Stimulated activated CD4-positive, alpha-beta T cell treated with anti-CD3 and anti-CD28 coated beads, Interleukin-12 subunit alpha, Interleukin-12 subunit beta, amount 100 ng/mL, for 24 hours (primary cell): ENCODE data around the gene CEP89.
"Not testable (repeated sequence)": the region's sequence is repeated elsewhere in the genome, so short reads cannot be mapped to it uniquely, and the experiment has no call there.

Experiments used
- DNase-seq, 2 experiments: peaks; one replicate each; pipeline ENCODE4 v3.0.0-alpha.2; 2020; ENCODE audit warnings: low read depth in 2 of 2

The CEP89 gene

DNA sequence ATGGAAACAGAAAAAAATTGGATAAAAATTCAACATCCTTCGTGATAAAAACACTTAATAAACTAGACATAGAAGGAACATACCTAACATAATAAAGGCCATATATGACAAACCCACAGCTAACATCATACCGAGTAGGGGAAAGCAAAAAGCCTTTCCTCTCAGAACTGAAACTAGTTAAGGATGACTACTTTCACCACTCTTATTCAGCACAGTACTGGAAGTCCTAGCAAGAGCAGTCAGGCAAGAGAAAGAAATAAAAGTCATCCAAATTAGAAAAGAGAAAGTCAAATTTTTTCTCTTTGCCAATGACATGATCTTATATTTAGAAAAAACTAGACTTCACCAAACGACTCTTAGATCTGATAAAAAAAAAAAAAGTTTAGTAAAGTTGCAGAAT, 76.4 kb downstream of the CEP89 start:
- no peak for DNase-seq

DNA sequence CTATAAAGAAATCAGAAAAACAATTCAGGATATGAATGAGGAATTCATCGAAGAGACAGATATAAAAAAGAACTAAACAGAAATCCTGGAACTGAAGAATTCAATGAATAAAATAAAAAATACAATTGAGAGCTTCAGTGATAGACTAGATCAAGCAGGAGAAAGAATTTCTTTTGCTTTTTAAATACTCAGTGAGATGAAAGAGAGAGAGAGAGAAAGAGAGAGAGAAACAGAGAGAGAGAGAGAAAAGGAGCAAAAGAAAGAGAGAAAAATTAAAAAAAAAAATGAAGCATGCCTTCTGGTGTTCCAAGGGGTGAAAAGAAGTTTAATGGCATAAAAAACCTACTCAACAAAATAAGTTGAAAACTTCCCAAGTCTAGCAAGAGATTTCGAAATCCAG, 80.1 kb downstream of the CEP89 start:
- DNase-seq = no peak

DNA sequence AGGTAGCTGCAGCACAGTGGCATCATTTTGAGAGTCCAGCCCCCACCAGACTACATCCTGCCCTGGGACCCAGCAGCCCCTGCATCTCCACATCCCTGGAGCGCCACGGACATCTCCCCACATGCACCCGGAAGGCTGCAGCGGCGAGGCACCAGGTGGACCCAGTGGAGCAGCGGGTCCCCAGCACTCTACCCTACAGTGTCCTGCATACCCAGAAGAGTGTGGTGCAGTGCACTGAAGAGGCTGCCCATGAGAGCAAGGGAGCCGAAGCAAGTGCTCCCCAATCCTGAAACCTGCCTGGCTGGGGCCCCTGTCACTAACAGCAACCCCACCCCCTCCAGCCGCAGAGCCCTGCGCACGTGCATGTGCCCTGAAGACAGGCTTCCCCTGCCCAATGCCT, 80.9 kb downstream of the CEP89 start:
- no peak for DNase-seq

DNA sequence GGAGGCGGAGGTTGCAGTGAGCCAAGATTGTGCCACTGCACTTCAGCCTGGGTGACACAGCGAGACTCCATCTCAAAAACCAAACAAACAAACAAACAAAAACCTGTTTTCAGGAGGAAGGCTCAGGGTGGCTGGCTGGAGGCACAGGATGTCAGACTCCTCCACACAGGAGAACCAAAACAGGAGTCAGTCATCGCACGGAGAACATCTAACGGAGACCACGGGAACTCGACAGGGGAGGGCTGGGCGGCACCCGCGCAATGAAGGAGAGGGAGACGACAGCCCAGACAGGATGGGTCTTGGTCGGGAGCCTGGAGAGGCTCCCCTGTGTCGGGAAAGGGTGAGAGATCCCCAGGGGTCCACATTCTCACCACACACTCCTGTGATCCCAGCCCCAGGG, 81.4 kb downstream of the CEP89 start:
- DNase-seq = no peak

DNA sequence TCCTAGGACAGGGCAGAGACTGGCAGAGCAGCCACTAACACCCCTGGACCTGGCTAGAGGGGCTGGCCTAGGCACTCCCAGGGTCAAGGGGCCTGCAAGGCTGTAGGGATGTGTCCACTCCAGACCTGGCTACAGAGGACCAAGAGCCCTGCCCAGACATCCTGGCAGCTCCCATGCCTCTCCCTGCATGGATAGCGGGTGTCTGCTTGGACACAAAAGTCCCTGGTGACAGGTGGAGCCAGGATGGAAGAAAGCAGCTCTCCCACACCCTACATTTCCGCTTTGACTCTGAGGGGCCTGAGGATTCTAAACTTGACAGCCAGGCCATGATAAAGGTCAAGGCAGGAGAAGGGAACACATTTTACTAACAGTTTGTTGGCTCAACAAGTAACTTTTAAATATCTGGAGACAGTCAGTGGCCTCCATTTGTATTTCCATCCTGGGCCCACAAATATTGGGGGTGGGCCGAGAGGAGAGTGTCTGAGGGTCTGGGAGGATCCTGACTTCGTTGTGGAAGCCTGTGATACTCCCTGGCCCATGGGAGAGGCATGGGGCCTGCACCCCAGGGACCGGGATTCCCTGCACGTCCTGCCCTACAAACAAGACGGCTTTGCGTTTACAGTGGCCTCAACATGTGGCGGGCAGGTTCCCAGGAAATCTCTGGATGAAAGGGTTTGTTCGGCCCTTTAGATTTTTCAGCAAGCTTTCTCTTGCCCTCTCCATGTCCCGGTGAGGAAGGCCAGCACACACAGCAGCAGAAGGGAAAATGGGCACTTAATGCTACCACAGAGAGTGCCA, 82.4 kb downstream of the CEP89 start:
- DNase-seq = no peak

DNA sequence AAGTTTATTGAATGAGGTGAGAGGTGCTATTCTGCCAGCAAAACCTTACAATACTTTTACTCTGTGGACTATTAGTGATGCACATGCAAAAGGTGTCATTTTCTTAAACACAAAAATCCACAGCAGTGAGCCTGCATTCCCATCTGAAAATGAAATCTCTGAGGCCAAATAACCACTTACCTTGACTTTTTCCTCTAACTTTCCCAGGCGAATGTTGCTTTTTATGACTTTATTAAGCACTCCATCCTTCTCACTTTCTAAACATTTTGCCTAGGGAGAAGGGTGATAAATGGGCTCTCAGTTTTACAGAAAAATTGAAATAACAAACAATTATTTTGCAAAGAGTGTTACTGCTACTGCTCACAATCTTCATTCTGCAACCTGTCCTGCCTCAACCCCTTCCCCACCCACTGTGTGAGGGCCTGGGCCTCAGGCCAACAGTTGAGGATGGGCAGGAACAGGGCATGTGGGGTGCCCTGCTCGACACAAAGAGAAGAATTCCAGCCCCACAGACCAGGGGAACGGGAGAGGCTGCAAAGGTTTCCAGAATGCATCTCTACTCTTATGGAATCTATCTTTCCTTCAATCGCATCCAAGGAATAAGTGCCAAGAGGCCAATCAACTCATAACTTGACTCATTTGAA, 84.1 kb downstream of the CEP89 start:
- no peak for DNase-seq

DNA sequence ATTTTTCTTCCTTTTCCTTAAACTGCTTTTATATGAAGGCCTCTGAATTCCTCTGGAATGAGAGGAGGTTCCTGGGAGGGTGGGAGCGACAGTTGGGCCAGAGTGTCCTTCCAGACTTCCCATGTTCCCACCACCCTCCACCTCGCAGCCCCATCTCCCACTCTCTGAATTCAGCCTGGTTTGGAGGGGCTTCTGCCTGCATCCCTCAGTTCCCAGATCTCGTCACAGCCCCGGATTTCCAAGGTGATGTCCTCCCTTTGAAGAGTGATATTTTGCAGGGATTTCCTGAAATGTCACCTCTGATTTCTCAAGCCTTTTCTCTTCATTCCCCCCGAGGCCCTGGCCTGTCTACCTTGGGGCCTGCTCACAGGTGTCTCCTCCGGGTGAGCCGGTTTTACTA, 85.5 kb downstream of the CEP89 start:
- no peak for DNase-seq

DNA sequence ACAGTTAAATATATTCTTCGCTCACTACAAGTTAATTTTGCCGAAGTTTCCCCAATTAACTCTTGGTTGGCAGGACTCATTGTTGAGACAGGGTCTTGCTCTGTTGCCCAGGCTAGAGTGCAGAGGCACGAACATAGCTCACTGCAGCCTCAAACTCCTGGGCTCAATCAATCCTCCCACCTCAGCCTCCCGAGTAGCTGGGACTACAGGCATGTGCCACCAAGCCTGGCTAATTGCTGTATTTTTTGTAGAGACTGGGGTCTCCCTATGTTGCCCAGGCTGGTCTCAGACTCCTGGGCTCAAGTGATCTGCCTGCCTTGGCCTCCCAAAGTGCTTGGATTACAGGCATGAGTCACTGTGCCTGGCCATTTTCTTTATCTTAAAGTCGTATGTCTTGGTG, 86.5 kb downstream of the CEP89 start:
- DNase-seq = not testable (repeated sequence)

DNA sequence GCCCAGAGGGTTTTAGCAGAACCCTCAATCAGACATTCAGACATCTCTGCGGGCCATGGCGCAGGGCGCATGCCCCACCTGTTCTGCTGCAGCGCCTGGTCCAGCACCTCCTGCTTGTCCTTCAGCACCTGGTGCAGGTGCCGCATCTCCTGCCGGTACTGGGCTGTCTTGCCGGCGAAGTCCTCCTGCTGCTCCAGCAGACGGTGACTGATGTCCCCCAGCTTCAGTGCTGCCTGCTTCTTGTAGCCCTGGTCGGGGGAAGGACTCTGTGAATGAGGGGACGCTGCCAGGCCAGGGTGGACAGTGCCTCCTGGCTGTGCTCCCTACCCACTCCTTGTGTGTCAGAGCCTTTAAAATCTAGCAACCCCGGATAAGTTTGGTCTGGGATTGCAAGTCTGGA, 90.0 kb downstream of the CEP89 start:
- DNase-seq = no peak

DNA sequence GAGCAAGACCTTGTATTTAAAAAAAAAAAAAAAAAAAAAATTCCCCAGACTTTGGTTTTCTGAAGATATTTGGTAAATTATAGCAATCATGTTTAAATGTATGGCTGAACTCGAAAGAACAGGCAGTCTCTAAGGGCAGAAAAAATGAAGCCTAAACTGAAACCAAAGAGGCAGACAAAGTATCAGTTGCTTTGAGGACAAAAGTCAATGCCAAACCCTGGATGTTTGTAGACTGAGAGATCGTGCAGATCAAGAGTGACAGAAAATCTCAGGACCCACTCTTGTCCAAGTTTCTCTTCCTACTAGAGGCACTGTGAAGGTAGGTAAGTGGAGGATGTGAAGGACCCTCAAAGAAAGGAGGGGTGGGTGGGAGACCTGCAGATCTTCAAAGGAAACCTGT, 91.1 kb downstream of the CEP89 start:
- no peak for DNase-seq

DNA sequence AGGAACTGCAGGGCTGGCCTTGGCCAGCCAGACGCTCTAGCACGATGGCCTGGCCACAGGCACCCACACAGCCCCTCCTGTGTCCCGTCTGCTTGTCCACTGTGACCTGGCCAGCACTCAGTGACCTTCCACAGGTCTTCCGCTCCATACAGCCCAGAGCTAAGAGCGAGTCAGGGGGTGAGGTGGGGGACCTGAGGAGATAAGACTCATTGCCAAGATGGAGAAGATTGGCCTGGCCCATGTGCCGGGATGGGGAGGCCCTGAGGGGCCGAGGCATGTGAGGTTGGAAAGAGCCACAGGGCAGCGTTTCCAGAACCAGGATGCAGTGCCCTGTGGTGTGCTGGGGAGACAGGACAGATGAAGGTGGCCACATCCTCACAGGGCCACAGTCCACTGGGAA, 92.0 kb downstream of the CEP89 start:
- DNase-seq = no peak

DNA sequence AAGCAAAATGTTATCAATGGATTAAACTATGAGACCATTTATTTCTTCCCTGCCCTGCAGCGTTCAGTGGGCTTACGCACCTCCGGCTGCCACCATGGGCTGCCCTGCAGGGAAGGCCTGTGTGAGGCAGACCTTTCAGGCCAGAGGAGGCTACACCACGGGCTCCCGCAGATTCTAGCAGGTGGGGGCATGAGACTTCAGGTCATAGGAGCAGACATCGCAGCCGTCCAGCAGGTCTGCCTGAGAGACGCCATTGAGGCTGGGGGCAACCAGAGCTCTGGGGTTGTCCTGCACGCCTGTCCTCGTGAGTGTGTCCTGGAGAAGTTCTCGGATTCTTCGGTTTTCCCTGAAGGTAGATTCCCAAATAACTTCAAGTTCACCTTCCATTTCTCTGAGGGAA, 92.8 kb downstream of the CEP89 start:
- DNase-seq = no peak

DNA sequence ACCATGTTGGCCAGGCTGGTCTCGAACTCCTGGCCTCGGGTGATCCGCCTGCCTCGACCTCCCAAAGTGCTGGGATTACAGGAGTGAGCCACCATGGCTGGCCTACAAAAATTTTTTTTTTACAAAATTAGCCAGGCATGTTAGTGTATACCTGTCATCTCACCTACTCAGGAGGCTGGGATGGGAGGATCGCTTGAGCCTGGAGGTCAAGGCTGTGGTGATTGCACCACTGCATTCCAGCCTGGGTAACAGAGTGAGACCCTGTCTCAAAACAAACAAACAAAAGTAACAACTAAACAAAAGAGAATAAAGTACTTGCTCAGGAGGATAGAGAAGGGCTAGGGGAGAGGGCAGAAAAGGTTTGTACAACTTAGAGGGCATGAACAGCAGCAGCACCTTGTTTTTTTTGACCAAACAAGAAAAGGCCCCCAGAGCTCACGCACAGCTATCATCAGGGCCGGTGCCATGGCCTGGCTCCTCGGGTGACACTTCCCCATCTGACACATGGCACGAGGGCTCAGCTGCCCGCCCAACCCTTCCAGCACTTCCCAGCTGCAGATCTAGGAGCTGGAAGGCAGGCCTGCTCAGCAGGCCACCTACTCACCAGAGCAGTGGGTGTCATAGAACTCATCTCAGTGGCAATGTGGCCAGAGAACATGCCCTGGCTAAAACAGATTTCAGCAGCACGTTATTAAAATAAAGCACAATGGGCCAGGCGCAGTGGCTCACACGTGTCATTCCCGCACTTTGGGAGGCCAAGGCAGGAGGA, 93.6 kb downstream of the CEP89 start:
- no peak for DNase-seq

DNA sequence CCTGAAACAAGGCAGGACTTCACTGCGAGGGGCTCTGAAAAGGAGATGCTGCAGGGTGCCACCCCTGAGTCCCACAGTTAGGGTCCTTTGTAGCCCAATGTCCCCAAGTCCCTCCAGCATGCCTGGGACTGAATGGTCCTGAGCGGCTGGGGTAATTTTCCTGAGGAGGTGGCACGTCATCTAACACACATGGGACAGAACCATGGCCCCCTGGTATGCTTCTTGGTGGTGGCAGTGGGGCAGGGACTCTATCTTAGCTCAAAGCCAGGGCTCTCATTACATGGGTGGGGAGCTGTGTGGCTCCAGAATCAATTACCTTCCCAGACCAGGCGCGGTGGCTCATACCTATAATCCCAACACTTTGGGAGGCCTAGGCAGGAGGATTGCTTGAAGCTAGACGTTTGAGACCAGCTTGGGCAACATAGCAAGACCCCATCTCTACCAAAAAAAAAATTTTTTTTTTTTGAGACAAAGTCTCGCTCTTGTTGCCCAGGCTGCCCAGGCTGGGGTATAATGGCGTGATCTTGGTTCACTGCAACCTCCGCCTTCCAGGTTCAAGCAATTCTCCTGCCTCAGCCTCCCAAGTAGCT, 94.3 kb downstream of the CEP89 start:
- DNase-seq = no peak

DNA sequence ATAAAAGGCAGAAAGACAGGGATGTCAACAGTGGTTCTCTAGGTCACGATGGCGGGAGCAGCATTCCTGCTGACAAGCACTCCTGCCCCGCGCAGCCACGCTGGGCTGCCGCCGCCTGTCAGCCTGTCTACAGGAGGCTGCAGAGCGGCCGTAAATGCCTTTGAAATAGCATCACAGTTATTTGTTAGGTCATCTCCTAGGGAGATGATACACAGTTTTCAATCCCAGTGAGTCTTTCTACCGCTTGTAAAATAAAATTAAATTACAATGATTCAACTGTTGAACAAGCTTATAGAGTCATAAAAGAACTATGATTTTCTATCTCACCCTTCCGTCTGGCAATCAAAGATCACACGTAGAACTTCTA, 94.9 kb downstream of the CEP89 start:
- DNase-seq = no peak

DNA sequence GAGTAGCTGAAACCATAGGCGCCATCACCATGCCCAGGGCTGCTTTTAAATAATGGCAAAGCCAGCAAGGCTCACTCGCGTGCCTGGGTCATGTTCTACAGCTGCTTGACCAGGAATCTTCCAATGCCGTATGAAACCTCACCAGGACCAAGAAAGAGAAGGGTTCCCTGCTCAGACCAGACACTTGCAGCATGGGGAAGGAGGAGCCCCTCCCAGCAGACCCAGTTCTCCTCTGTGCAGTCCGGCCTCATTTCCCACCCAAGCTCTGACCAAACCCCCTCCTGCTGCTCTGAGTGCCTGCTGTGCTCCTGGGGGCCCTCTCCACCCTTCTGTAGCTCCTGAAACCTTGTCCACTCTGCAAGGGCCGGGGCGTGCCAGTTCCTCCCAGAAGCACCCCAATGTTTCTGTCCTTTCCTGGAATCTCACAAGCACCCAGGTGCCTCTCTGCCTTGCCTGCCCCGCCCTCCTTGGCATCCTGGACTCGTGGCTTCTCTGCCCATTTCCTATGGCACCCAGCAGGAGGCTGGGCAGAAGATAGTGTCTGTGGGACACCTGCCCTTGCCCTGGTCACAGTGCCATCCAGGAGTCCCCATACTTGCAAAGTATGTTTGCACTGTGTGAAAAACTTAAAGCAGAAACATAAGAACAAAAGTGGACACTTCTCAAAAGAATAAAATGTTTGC, 95.4 kb downstream of the CEP89 start:
- no peak for DNase-seq

DNA sequence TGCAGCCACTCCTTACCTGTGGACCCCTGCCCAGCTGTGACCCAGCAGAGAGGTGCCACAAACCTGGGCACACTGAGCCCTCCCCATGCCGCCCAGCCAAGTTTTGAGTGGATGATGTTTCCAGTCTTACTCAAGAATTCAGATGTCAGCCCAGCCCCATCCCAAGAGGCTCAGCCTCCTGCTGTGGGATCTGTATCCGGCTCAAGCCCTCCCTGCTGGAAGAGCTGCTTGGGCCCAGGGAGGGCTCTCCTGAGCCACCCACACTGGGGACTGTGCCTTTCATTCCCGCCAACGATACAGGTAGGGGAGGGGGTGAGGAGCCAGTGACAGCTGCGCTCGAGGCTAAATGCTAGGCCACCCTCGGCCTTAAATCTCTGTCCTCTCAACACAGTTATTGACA, 96.3 kb downstream of the CEP89 start:
- no peak for DNase-seq

DNA sequence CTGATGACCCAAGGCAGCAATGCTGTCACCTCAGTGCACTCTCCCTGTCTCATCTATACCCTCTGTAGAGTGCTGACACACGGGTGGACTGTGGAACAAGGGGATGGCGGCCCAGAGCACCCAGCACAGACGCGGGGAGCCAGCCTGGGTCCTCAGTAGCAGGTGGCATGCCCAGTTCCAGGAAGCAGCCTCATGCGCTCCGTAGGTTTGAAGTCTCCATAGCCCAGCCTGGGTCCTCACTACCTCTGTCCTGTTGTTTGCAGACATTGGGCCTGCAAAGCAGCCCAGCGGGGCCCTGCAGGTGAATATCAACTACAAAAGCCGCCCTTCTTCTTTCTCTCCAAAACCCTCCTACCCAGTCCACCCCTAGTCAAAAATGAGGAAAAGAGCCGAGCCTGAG, 97.2 kb downstream of the CEP89 start:
- DNase-seq = no peak

DNA sequence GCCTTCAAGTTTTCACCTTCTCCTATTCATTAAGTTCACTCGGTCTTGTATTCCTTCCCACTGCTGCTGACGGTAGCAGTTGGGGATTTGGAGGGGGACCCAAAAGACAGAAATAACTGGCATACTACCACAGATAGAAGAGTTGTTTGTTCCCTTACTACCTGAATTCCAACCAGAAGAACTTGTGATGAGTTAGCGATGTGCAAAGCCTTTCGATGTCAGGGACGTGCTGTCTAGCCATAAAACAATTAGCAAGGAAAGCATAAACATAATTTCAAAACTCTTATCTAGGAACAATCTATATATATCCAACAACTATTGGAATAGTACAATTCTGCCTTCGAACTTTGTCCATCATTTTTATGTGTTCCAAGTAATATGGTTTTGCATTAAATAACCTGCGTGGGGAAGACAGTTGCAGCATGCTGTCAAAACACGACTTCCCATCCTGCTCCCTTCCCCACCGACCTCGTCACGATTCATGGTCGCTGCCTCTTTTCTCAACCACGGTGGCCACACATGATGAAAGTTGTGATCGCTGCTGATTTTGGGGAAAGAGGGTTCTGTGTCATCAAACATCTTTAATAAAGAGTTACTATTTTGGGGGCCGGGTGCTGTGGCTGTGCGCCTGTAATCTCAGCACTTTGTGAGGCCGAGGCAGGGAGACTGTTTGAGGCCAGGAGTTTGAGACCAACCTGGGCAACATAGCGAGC, 98.4 kb downstream of the CEP89 start:
- no peak for DNase-seq

DNA sequence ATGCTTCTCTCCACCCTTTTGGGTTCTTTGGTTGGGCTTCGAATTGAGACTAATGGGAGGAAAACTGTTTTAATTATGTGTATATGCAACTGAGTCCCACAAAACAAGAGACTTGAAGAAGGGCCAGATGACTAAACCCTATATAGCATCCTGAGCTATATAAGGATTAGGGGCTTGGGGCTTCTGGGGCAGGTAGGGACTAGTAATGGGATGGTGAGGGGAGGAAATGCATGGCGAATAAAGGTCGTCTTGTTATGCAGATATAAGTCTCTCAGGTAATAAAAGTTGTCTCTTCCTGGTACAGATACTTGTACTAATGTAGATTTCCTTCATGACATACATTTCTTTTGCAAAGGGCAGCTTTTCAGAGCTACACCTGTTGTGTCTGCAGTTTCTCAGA, 99.4 kb downstream of the CEP89 start:
- no peak for DNase-seq

DNA sequence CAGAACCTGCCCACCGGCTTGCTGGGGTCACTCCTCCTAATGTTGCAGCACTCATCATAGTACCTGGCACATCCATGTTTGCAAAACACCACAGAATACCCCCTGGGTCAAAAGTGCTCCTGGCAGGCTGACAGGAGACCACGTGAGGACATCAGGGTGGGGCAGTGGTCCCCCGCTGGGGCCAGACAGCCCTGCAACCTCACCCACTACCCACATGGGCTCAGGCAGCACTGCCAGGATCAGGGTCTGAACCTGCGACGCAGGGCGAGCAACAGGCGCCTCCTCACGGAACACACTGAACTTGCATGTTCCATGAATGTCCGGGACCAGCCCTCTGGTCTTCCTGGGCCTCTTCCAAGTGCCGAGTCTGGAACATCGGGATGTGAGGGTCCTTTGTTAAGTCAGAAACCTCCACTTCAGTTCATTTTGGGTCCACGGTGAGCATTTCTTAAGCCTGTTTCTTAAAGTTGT, 100.7 kb downstream of the CEP89 start:
- DNase-seq = no peak
